Lower leg skin (tissue), 3 donors: ENCODE results near the gene RIOX2.

Experiments
- CTCF ChIP-seq, 3 donors: fragments of 450-650 bp; IDR thresholded peaks; one replicate each; pipeline ENCODE4 v1.5.1; 2016; ENCODE audit warnings: antibody characterized with exemption in 3 of 3, mild to moderate bottlenecking in 3 of 3, moderate library complexity in 2 of 3
- POLR2A ChIP-seq, 2 donors: fragments of 450-650 bp; IDR thresholded peaks; one replicate each; pipeline ENCODE4 v1.6.1; 2016 to 2017; ENCODE audit warnings: antibody characterized with exemption in 2 of 2, mild to moderate bottlenecking in 1 of 2, moderate library complexity in 1 of 2

- TF ChIP-seq CTCF (IDR thresholded peaks at IDR 0.05): no peak
- TF ChIP-seq POLR2A (IDR thresholded peaks at IDR 0.05): no peak
Measured at GRCh38 chr3:97999994-98000393, 27.8 kb upstream of the RIOX2 start.
